GM19328 (cell line): ENCODE measurements around the gene TMOD1.
"Not testable (repeated sequence)": the region's sequence is repeated elsewhere in the genome, so short reads cannot be mapped to it uniquely, and the experiment has no call there.

Experiments used
- ATAC-seq: cut with Tn5 transposase; IDR thresholded peaks from one replicate; pipeline ENCODE4 v1.9.1; 2021; ENCODE audit warnings: mild to moderate bottlenecking, moderate library complexity; ENCODE audit not compliant: unreplicated experiment

The TMOD1 gene

GRCh38 chr9:97563458-97564135 is 62.1 kb downstream of the TMOD1 start:
- ATAC-seq, result no peak

GRCh38 chr9:97564291-97565175 is 63.1 kb downstream of the TMOD1 start:
- no peak for ATAC-seq

GRCh38 chr9:97565262-97565661 is 63.8 kb downstream of the TMOD1 start:
- ATAC-seq, result no peak

GRCh38 chr9:97567182-97567893 is 65.9 kb downstream of the TMOD1 start:
- ATAC-seq, result no peak

- ATAC-seq, result no peak
Measured at GRCh38 chr9:97567894-97568202, 66.4 kb downstream of the TMOD1 start.

GRCh38 chr9:97568461-97569275 is 67.2 kb downstream of the TMOD1 start:
- ATAC-seq, result no peak

- no peak for ATAC-seq
Measured at GRCh38 chr9:97570899-97571298, 69.4 kb downstream of the TMOD1 start.

- ATAC-seq, result no peak
Measured at GRCh38 chr9:97571664-97572063, 70.2 kb downstream of the TMOD1 start.

- ATAC-seq, result no peak
Measured at GRCh38 chr9:97572196-97572891, 70.9 kb downstream of the TMOD1 start.

- ATAC-seq, result no peak
Measured at GRCh38 chr9:97572892-97573365, 71.5 kb downstream of the TMOD1 start.

- no peak for ATAC-seq
Measured at GRCh38 chr9:97573482-97574073, 72.1 kb downstream of the TMOD1 start.

- not testable (repeated sequence) for ATAC-seq
Measured at GRCh38 chr9:97574101-97574571, 72.7 kb downstream of the TMOD1 start.

- not testable (repeated sequence) for ATAC-seq
Measured at GRCh38 chr9:97574921-97575672, 73.6 kb downstream of the TMOD1 start.

GRCh38 chr9:97575673-97576200 is 74.3 kb downstream of the TMOD1 start:
- no peak for ATAC-seq

GRCh38 chr9:97577051-97577450 is 75.6 kb downstream of the TMOD1 start:
- ATAC-seq, result no peak

GRCh38 chr9:97578846-97579245 is 77.4 kb downstream of the TMOD1 start:
- no peak for ATAC-seq

- no peak for ATAC-seq
Measured at GRCh38 chr9:97579914-97580313, 78.4 kb downstream of the TMOD1 start.

GRCh38 chr9:97581590-97581989 is 80.1 kb downstream of the TMOD1 start:
- ATAC-seq, result not testable (repeated sequence)

GRCh38 chr9:97584778-97585177 is 83.3 kb downstream of the TMOD1 start:
- not testable (repeated sequence) for ATAC-seq
